SKM-1 treated with dmso at 0.1 percent for 144 hours (cell line): ENCODE results near the gene RPS27A.
A peak's percentile ranks its signal among the peaks of the same experiment; 100 is the strongest.
"Not testable (repeated sequence)": the region's sequence is repeated elsewhere in the genome, so short reads cannot be mapped to it uniquely, and the experiment has no call there.

ENCODE experiments used
- DNase-seq: peaks from one replicate; lab custom pipeline; 2025; ENCODE audit not compliant: unreplicated experiment; lab: John Stamatoyannopoulos, UW

RPS27A gene

GRCh38 chr2:55236992-55237543 lies 4.6 kb downstream of the RPS27A start:
- no peak for DNase-seq

- DNase-seq, result no peak
These were observed 7.3 kb downstream of the RPS27A start for GRCh38 chr2:55239656-55240222.

GRCh38 chr2:55241582-55241981 lies 9.1 kb downstream of the RPS27A start:
- DNase-seq, result not testable (repeated sequence)

- DNase-seq, result no peak
These were observed 10.1 kb downstream of the RPS27A start for GRCh38 chr2:55242617-55243016.

GRCh38 chr2:55245411-55245810 lies 12.9 kb downstream of the RPS27A start:
- no peak for DNase-seq

GRCh38 chr2:55247025-55247424 lies 14.5 kb downstream of the RPS27A start:
- no peak for DNase-seq

- DNase-seq, result no peak
These were observed 20.3 kb downstream of the RPS27A start for GRCh38 chr2:55252832-55253231.

GRCh38 chr2:55259586-55259985 lies 27.1 kb downstream of the RPS27A start:
- DNase-seq, result not testable (repeated sequence)

GRCh38 chr2:55268288-55268906 lies 35.9 kb downstream of the RPS27A start:
- DNase-seq, result no peak

- peak; percentile 93 for DNase-seq
These were observed 36.6 kb downstream of the RPS27A start, which contains the start of gene MTIF2 for GRCh38 chr2:55268907-55269644. Gene MTIF2, minus strand, starts transcription at chr2:55269231. Its CDS starts 5,373 bp downstream, at chr2:55263858.

GRCh38 chr2:55269645-55269990 lies 37.1 kb downstream of the RPS27A start:
- no peak for DNase-seq

- DNase-seq, result not testable (repeated sequence)
These were observed 41.9 kb downstream of the RPS27A start for GRCh38 chr2:55274346-55274745.

- no peak for DNase-seq
These were observed 44.8 kb downstream of the RPS27A start for GRCh38 chr2:55277310-55277709.

- not testable (repeated sequence) for DNase-seq
These were observed 46.8 kb downstream of the RPS27A start for GRCh38 chr2:55279214-55279835.

- DNase-seq, result not testable (repeated sequence)
These were observed 47.5 kb downstream of the RPS27A start for GRCh38 chr2:55279859-55280424.

GRCh38 chr2:55280851-55281546 lies 48.5 kb downstream of the RPS27A start:
- not testable (repeated sequence) for DNase-seq

GRCh38 chr2:55282110-55282917 lies 49.8 kb downstream of the RPS27A start:
- DNase-seq, result peak; percentile 82

GRCh38 chr2:55283083-55283482 lies 50.6 kb downstream of the RPS27A start:
- DNase-seq, result no peak
